K562 (cell line): Measurements from ENCODE around the gene CRADD.

Source experiments
- CBX5 ChIP-seq: IDR thresholded peaks from 2 replicates; pipeline ENCODE4 v1.6.1; 2014; ENCODE audit warnings: low read depth, borderline replicate concordance
- CHD2 ChIP-seq: IDR thresholded peaks from 2 replicates; pipeline ENCODE4 v1.6.1; 2011; ENCODE audit warnings: low read depth, low read length
- FOSL1 ChIP-seq: fragments of 200-800 bp; sonication (Bioruptor generic); conservative IDR thresholded peaks from 2 replicates; pipeline ENCODE4 v1.6.1; 2016; ENCODE audit warnings: missing genetic modification characterization, missing compliant biosample characterization
- JUND ChIP-seq, 2 experiments: IDR thresholded peaks; 2 replicates in 1 of 2; 3 replicates in 1 of 2; pipeline ENCODE4 v1.6.1; 2011; ENCODE audit warnings: borderline replicate concordance in 2 of 2, low read depth in 2 of 2, low read length in 2 of 2, improper control_type of control experiment in 1 of 2, missing biosample characterization in 1 of 2, missing genetic modification characterization in 1 of 2, missing genetic modification reagents in 1 of 2
- POLR2AphosphoS5 ChIP-seq: IDR thresholded peaks from 2 replicates; pipeline ENCODE4 v1.6.1; 2011; ENCODE audit warnings: mild to moderate bottlenecking, low read depth, low read length, moderate library complexity; ENCODE audit not compliant: control insufficient read depth, insufficient read depth
- SIN3A ChIP-seq, 2 experiments: fragments of 150-350 bp in 1 of 2; IDR thresholded peaks; 2 replicates each; pipeline ENCODE4 v1.6.1; 2011 to 2016; ENCODE audit warnings: borderline replicate concordance in 2 of 2, low read depth in 2 of 2, low read length in 2 of 2, mild to moderate bottlenecking in 2 of 2, moderate library complexity in 2 of 2; ENCODE audit not compliant: control insufficient read depth in 1 of 2
- TCF7 ChIP-seq: sonication (generic); IDR thresholded peaks from 2 replicates; pipeline ENCODE4 v1.6.1; 2016; ENCODE audit warnings: antibody characterized with exemption, borderline replicate concordance
- ZBED1 ChIP-seq: IDR thresholded peaks from 2 replicates; pipeline ENCODE4 v1.6.1; 2014
- TF ChIP-seq, protein P1 (sequence below), 3 experiments: IDR thresholded peaks in 2 of 3; conservative IDR thresholded peaks in 1 of 3; 2 replicates each; pipeline ENCODE4 v1.5.1; 2011 to 2012; ENCODE audit warnings: low read length in 3 of 3, mild to moderate bottlenecking in 3 of 3, control low read depth in 2 of 3, improper control_type of control experiment in 1 of 3, inconsistent platforms in 1 of 3, low read depth in 1 of 3, mixed read lengths in 1 of 3, moderate library complexity in 1 of 3; ENCODE audit not compliant: insufficient read depth in 2 of 3

DNA sequence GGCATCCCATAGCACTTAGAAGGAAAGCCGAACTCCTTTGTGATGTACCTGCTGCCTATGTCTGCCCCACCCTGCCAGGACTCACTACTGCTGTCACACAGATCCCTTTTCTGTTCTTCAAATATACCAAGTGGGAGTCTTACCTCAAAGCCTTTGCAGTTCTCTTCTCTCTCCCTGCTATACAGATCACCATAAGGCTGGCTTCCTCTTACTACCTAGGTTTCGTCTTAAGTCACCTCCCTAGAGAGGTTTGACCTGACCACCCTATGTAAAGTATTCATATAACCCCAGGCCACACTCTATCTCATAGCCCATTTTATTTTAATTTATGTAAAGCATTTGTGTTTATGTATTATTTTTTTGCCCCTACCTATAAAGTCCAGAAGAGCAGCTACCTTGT is 117.6 kb downstream of the CRADD start:
- no peak for TF ChIP-seq FOSL1 (tag)
- TF ChIP-seq ZBED1: no peak
- TF ChIP-seq CBX5: no peak
- TF ChIP-seq POLR2AphosphoS5: no peak
- TF ChIP-seq, protein P1, sequence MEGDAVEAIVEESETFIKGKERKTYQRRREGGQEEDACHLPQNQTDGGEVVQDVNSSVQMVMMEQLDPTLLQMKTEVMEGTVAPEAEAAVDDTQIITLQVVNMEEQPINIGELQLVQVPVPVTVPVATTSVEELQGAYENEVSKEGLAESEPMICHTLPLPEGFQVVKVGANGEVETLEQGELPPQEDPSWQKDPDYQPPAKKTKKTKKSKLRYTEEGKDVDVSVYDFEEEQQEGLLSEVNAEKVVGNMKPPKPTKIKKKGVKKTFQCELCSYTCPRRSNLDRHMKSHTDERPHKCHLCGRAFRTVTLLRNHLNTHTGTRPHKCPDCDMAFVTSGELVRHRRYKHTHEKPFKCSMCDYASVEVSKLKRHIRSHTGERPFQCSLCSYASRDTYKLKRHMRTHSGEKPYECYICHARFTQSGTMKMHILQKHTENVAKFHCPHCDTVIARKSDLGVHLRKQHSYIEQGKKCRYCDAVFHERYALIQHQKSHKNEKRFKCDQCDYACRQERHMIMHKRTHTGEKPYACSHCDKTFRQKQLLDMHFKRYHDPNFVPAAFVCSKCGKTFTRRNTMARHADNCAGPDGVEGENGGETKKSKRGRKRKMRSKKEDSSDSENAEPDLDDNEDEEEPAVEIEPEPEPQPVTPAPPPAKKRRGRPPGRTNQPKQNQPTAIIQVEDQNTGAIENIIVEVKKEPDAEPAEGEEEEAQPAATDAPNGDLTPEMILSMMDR (IDR thresholded peaks at IDR 0.05 in 2 of 3, conservative IDR thresholded peaks at IDR 0.05 in 1 of 3; ENCODE audit: insufficient read depth in 2 of 3, low read depth in 1 of 3, low read length in 3 of 3): no peak
- TF ChIP-seq TCF7: no peak
- TF ChIP-seq CHD2: no peak
- TF ChIP-seq SIN3A (IDR thresholded peaks at IDR 0.05; ENCODE audit: borderline replicate concordance in 2 of 2, control insufficient read depth in 1 of 2, low read depth in 2 of 2, low read length in 2 of 2): no peak
- no peak for TF ChIP-seq JUND (IDR thresholded peaks at IDR 0.05; ENCODE audit: borderline replicate concordance, low read depth, low read length)
- no peak for TF ChIP-seq JUND (tag; IDR thresholded peaks at IDR 0.05; ENCODE audit: borderline replicate concordance, low read depth, low read length)
